ENCODE data around the gene PPP2R2B. TPM values are rescaled to one million over a fixed set of nuclear protein-coding genes. Genes with fewer than 3 reads are reported as not detected.

PPP2R2B gene
- total RNA-seq, 1 experiment from 2014 or later: 20.3 TPM

DNA sequence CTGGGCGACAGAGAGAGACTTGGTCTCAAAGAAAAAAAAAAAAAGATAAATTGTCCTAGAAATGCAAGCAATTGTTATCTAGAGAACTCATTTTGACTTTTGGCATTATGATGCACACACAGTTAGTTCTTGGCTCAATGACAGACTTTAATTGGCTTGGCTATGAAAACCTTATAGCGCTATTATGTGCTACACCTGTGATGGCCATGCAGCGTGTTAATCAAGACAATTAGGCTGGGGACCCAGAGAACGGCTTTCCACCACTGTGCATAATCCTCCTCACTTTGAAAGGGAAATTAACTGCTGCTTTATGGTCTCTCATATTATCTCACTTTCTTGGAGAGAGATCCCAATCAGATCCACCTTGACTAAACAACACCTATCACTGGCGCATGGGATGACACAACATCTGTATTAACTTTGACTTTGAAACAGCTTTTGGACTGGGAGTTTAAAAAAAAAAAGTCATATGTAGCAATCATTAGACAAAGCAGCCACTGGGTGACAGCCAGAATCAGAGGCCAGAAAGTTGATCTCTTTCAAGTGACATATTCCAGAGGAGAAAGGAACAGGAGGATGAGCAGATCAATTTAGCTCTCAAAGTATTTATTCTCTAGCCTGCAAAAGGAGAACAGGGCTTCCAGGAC lies 132.5 kb downstream of the PPP2R2B start:
- no peak overlapping the region for H3K27ac Mint-ChIP-seq
- POLR2A ChIA-PET: no interaction called here
- H3K4me1 Mint-ChIP-seq: peaks cover 13% of the 10 kb centered on the region
- CTCF ChIA-PET: no interaction called here
- DNase-seq (ENCODE audit: low spot score) (no peak), ATAC-seq (no peak)
- H3K36me3 Mint-ChIP-seq: peaks cover 12% of the 10 kb centered on the region
- peaks cover 14% of the 10 kb centered on the region for H3K9me3 Mint-ChIP-seq
- no peak overlapping the region for H3K4me3 Mint-ChIP-seq
- TF ChIP-seq, protein P1, sequence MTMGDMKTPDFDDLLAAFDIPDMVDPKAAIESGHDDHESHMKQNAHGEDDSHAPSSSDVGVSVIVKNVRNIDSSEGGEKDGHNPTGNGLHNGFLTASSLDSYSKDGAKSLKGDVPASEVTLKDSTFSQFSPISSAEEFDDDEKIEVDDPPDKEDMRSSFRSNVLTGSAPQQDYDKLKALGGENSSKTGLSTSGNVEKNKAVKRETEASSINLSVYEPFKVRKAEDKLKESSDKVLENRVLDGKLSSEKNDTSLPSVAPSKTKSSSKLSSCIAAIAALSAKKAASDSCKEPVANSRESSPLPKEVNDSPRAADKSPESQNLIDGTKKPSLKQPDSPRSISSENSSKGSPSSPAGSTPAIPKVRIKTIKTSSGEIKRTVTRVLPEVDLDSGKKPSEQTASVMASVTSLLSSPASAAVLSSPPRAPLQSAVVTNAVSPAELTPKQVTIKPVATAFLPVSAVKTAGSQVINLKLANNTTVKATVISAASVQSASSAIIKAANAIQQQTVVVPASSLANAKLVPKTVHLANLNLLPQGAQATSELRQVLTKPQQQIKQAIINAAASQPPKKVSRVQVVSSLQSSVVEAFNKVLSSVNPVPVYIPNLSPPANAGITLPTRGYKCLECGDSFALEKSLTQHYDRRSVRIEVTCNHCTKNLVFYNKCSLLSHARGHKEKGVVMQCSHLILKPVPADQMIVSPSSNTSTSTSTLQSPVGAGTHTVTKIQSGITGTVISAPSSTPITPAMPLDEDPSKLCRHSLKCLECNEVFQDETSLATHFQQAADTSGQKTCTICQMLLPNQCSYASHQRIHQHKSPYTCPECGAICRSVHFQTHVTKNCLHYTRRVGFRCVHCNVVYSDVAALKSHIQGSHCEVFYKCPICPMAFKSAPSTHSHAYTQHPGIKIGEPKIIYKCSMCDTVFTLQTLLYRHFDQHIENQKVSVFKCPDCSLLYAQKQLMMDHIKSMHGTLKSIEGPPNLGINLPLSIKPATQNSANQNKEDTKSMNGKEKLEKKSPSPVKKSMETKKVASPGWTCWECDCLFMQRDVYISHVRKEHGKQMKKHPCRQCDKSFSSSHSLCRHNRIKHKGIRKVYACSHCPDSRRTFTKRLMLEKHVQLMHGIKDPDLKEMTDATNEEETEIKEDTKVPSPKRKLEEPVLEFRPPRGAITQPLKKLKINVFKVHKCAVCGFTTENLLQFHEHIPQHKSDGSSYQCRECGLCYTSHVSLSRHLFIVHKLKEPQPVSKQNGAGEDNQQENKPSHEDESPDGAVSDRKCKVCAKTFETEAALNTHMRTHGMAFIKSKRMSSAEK (CRISPR knock-in tag; IDR thresholded peaks at IDR 0.05; ENCODE audit: borderline replicate concordance): no peak
- TF ChIP-seq FOXP1 (CRISPR knock-in tag; IDR thresholded peaks at IDR 0.05; ENCODE audit: borderline replicate concordance): no peak
- TF ChIP-seq FOXK1 (CRISPR knock-in tag; IDR thresholded peaks at IDR 0.05): no peak
- TF ChIP-seq, protein P2, sequence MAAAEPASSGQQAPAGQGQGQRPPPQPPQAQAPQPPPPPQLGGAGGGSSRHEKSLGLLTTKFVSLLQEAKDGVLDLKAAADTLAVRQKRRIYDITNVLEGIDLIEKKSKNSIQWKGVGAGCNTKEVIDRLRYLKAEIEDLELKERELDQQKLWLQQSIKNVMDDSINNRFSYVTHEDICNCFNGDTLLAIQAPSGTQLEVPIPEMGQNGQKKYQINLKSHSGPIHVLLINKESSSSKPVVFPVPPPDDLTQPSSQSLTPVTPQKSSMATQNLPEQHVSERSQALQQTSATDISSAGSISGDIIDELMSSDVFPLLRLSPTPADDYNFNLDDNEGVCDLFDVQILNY (CRISPR knock-in tag; IDR thresholded peaks at IDR 0.05): no peak
- no peak for TF ChIP-seq NFATC4 (CRISPR knock-in tag; IDR thresholded peaks at IDR 0.05)
- TF ChIP-seq ZNF138 (CRISPR knock-in tag; conservative IDR thresholded peaks at IDR 0.05): no peak
- no peak for TF ChIP-seq KAT7 (CRISPR knock-in tag; IDR thresholded peaks at IDR 0.05; ENCODE audit: borderline replicate concordance)
- TF ChIP-seq NFE2L1 (CRISPR knock-in tag; IDR thresholded peaks at IDR 0.05): no peak
- no peak for TF ChIP-seq RELA (CRISPR knock-in tag; IDR thresholded peaks at IDR 0.05; ENCODE audit: borderline replicate concordance)
- no peak for TF ChIP-seq ZNF317 (CRISPR knock-in tag; IDR thresholded peaks at IDR 0.05; ENCODE audit: borderline replicate concordance, low read depth)
- no peak for TF ChIP-seq ETV6 (CRISPR knock-in tag; IDR thresholded peaks at IDR 0.05)
- TF ChIP-seq CREB1 (CRISPR knock-in tag; IDR thresholded peaks at IDR 0.05): no peak
- no peak for TF ChIP-seq TEAD1 (CRISPR knock-in tag; IDR thresholded peaks at IDR 0.05)
- TF ChIP-seq, protein P3, sequence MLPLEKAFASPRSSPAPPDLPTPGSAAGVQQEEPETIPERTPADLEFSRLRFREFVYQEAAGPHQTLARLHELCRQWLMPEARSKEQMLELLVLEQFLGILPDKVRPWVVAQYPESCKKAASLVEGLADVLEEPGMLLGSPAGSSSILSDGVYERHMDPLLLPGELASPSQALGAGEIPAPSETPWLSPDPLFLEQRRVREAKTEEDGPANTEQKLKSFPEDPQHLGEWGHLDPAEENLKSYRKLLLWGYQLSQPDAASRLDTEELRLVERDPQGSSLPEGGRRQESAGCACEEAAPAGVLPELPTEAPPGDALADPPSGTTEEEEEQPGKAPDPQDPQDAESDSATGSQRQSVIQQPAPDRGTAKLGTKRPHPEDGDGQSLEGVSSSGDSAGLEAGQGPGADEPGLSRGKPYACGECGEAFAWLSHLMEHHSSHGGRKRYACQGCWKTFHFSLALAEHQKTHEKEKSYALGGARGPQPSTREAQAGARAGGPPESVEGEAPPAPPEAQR (CRISPR knock-in tag; IDR thresholded peaks at IDR 0.05): no peak
- TF ChIP-seq, protein P4, sequence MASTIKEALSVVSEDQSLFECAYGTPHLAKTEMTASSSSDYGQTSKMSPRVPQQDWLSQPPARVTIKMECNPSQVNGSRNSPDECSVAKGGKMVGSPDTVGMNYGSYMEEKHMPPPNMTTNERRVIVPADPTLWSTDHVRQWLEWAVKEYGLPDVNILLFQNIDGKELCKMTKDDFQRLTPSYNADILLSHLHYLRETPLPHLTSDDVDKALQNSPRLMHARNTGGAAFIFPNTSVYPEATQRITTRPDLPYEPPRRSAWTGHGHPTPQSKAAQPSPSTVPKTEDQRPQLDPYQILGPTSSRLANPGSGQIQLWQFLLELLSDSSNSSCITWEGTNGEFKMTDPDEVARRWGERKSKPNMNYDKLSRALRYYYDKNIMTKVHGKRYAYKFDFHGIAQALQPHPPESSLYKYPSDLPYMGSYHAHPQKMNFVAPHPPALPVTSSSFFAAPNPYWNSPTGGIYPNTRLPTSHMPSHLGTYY (CRISPR knock-in tag; IDR thresholded peaks at IDR 0.05): no peak
- TF ChIP-seq, protein P5, sequence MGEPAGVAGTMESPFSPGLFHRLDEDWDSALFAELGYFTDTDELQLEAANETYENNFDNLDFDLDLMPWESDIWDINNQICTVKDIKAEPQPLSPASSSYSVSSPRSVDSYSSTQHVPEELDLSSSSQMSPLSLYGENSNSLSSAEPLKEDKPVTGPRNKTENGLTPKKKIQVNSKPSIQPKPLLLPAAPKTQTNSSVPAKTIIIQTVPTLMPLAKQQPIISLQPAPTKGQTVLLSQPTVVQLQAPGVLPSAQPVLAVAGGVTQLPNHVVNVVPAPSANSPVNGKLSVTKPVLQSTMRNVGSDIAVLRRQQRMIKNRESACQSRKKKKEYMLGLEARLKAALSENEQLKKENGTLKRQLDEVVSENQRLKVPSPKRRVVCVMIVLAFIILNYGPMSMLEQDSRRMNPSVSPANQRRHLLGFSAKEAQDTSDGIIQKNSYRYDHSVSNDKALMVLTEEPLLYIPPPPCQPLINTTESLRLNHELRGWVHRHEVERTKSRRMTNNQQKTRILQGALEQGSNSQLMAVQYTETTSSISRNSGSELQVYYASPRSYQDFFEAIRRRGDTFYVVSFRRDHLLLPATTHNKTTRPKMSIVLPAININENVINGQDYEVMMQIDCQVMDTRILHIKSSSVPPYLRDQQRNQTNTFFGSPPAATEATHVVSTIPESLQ (CRISPR knock-in tag; IDR thresholded peaks at IDR 0.05): no peak
- no peak for TF ChIP-seq FOXJ3 (CRISPR knock-in tag; IDR thresholded peaks at IDR 0.05; ENCODE audit: borderline replicate concordance)
- TF ChIP-seq, protein P6, sequence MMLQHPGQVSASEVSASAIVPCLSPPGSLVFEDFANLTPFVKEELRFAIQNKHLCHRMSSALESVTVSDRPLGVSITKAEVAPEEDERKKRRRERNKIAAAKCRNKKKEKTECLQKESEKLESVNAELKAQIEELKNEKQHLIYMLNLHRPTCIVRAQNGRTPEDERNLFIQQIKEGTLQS (CRISPR knock-in tag; conservative IDR thresholded peaks at IDR 0.05): no peak
- no peaks in the 10 kb centered on the region for H3K27me3 Mint-ChIP-seq (ENCODE audit: low read depth)
